K562 (cell line): ENCODE measurements around the gene VIT. TPM values are rescaled to one million over a fixed set of nuclear protein-coding genes. Genes with fewer than 3 reads are reported as not detected.

ENCODE experiments used
- ATAC-seq: fragments of 200-7000 bp; cut with Tn5 transposase; 3 replicates; pipeline ENCODE4 v1.9.1; 2020; ENCODE audit warnings: moderate library complexity
- BruUV-seq: library from RNA; stranded (reverse); fragments of 400-500 nt; replicated peaks from 2 replicates; lab custom pipeline; 2021; lab: Mats Ljungman, UMichigan
- CTCF ChIA-PET: fragments of 300-600 bp; formaldehyde crosslinking; extraction: SDS; loops from one replicate; lab custom pipeline; 2021; ENCODE audit warnings: low intra/inter-chr PET ratio; lab: Yijun Ruan, JAX
- POLR2A ChIA-PET: fragments of 300-600, 350-650 bp; sonication (Branson Sonifier 250); formaldehyde crosslinking; extraction: SDS; loops from one replicate; lab custom pipeline; 2021; ENCODE audit warnings: antibody characterized with exemption, inconsistent platforms; lab: Yijun Ruan, JAX
- DNase-seq, 4 experiments: peaks; one replicate each; pipeline versions ENCODE4 v3.0.0 to v3.0.0-alpha.2; 2011 to 2018; ENCODE audit warnings: low spot score in 3 of 4, mixed read lengths in 3 of 4; ENCODE audit errors: extremely low read depth in 1 of 4
- FAIRE-seq: peaks from 2 replicates; lab custom pipeline; 2011; peaks lifted over from hg19 to GRCh38; lab: Jason Lieb, UNC
- H2AFZ ChIP-seq: 2 replicates; pipeline ENCODE4 v1.6.0; 2011; ENCODE audit warnings: low read depth, low read length, control low read depth, inconsistent platforms
- H3K27ac ChIP-seq: fragments of 200-600 bp; 3 replicates; pipeline ENCODE4 v1.8.0; 2011; ENCODE audit warnings: low read depth, mild to moderate bottlenecking, control low read depth, inconsistent platforms, low read length, moderate library complexity, mixed read lengths; ENCODE audit errors: extremely low read depth
- H3K27me3 ChIP-seq, 2 experiments: fragments of 300-600 bp in 1 of 2; 2 replicates in 1 of 2; 3 replicates in 1 of 2; pipeline versions ENCODE4 v1.6.0 to v1.8.0; 2011; ENCODE audit warnings: inconsistent platforms in 2 of 2, low read length in 2 of 2, mild to moderate bottlenecking in 1 of 2, mixed read lengths in 1 of 2, moderate library complexity in 1 of 2; ENCODE audit not compliant: control insufficient read depth in 2 of 2, insufficient read depth in 2 of 2
- H3K36me3 ChIP-seq: fragments of 300-600 bp; 3 replicates; pipeline ENCODE4 v1.8.0; 2011; ENCODE audit warnings: mild to moderate bottlenecking, low read length, inconsistent platforms; ENCODE audit not compliant: control insufficient read depth, insufficient read depth
- H3K4me1 ChIP-seq, 2 experiments: fragments of 200-600 bp in 1 of 2; replicated peaks in 1 of 2; 2 replicates in 1 of 2; 3 replicates in 1 of 2; pipeline versions ENCODE4 v1.5.1 to v1.8.0; 2011; ENCODE audit warnings: inconsistent platforms in 2 of 2, low read length in 2 of 2, mild to moderate bottlenecking in 1 of 2, mixed read lengths in 1 of 2, moderate library complexity in 1 of 2; ENCODE audit not compliant: control insufficient read depth in 2 of 2, insufficient read depth in 2 of 2
- H3K4me2 ChIP-seq: 2 replicates; pipeline ENCODE4 v1.6.1; 2011; ENCODE audit warnings: low read length, control low read depth, inconsistent platforms, mixed read lengths; ENCODE audit not compliant: insufficient read depth
- H3K4me3 ChIP-seq: fragments of 200-600 bp; sonication (generic), shearing (Covaris generic); 2 replicates; pipeline ENCODE4 v1.5.1; 2016; ENCODE audit warnings: control low read depth, inconsistent platforms
- H3K79me2 ChIP-seq: fragments of 200-600 bp; 3 replicates; pipeline ENCODE4 v1.8.0; 2011; ENCODE audit warnings: low read length, inconsistent platforms; ENCODE audit not compliant: control insufficient read depth, insufficient read depth
- H3K9ac ChIP-seq, 2 experiments: 2 replicates each; pipeline versions ENCODE4 v1.6.0 to v1.6.1; 2011; ENCODE audit warnings: low read depth in 2 of 2, low read length in 2 of 2, control low read depth in 1 of 2, inconsistent platforms in 1 of 2, mild to moderate bottlenecking in 1 of 2, mixed read lengths in 1 of 2; ENCODE audit not compliant: insufficient read depth in 1 of 2
- H3K9me1 ChIP-seq: one replicate; pipeline ENCODE4 v1.6.0; 2011; ENCODE audit warnings: inconsistent platforms, mild to moderate bottlenecking, low read length, moderate library complexity; ENCODE audit not compliant: control insufficient read depth, insufficient read depth
- H3K9me3 ChIP-seq: replicated peaks from 2 replicates; pipeline ENCODE4 v1.5.1; 2011; ENCODE audit warnings: low read depth, low read length, inconsistent platforms; ENCODE audit not compliant: control insufficient read depth, insufficient read depth
- H4K20me1 ChIP-seq: replicated peaks from 2 replicates; pipeline ENCODE4 v1.6.1; 2011; ENCODE audit warnings: low read length, inconsistent platforms, mixed read lengths; ENCODE audit not compliant: control insufficient read depth, insufficient read depth
- DPF2 ChIP-seq: fragments of 450-650 bp; IDR thresholded peaks from 2 replicates; pipeline ENCODE4 v1.6.1; 2016
- FIP1L1 ChIP-seq: fragments of 200-400 bp; formaldehyde crosslinking; IDR thresholded peaks from 2 replicates; pipeline ENCODE4 v1.6.1; 2018; ENCODE audit warnings: mild to moderate bottlenecking, low read depth, low read length; ENCODE audit not compliant: poor library complexity, severe bottlenecking
- FOXM1 ChIP-seq, 2 experiments: fragments of 450-650 bp in 1 of 2; sonication (generic) in 1 of 2; formaldehyde crosslinking in 1 of 2; IDR thresholded peaks; 2 replicates each; pipeline versions ENCODE4 v1.6.1 to v1.9.0; 2017 to 2022; ENCODE audit warnings: low read depth in 2 of 2, mild to moderate bottlenecking in 2 of 2, missing genetic modification reagents in 1 of 2, moderate library complexity in 1 of 2
- SFPQ ChIP-seq: fragments of 200-400 bp; formaldehyde crosslinking; IDR thresholded peaks from 2 replicates; pipeline ENCODE4 v1.6.1; 2017; ENCODE audit warnings: mild to moderate bottlenecking, low read depth, low read length, moderate library complexity
- ZNF197 ChIP-seq: fragments of 200-800 bp; sonication (Bioruptor generic); IDR thresholded peaks from 2 replicates; pipeline ENCODE4 v1.6.1; 2016; ENCODE audit warnings: low read depth, missing genetic modification characterization, missing compliant biosample characterization
- ZNF24 ChIP-seq: fragments of 450-650 bp; IDR thresholded peaks from 2 replicates; pipeline ENCODE4 v1.6.1; 2016
- WGBS: fragments of 100-300 bp; shearing (Covaris generic); methylation state at CpG from one replicate; pipeline ENCODE4 v1.1.6; 2016; ENCODE audit warnings: low coverage, mixed read lengths; ENCODE audit not compliant: insufficient coverage; ENCODE audit errors: missing lambda C conversion rate; 5-methylcytosine and 5-hydroxymethylcytosine counted together
- in situ Hi-C: fragments of 300-500 bp; cut with MboI; formaldehyde crosslinking; loops from 4 replicates; pipeline ENCODE4 v1.15.0; 2018; ENCODE audit warnings: inconsistent platforms, mixed read lengths
- intact Hi-C: fragments of 100-400 bp; cut with micrococcal nuclease; formaldehyde crosslinking; loops from 2 replicates; pipeline ENCODE4 v1.14.2; 2022
- polyA plus RNA-seq, 8 experiments: library from polyadenylated mRNA; depleted of rRNA in 4 of 8; stranded (reverse) in 5 of 8; unstranded in 3 of 8; fragments of >200 nt; fragmentation: Nextera tagmentation in 2 of 8; fragmentation: Illumina TruSeq in 1 of 8; extraction: Ambion mirVana in 2 of 8; extraction: Trizol in 1 of 8; gene quantifications; 2 replicates each; pipeline versions ENCODE4 v1.2.1 to v1.2.3, GENCODE V29; 2011 to 2014; ENCODE audit warnings: inconsistent platforms in 1 of 8, missing spikeins in 1 of 8
- total RNA-seq, 7 experiments: library from RNA; depleted of rRNA in 6 of 7; stranded (reverse); fragments of >200 nt in 6 of 7; fragmentation: Illumina TruSeq in 2 of 7; extraction: Trizol in 2 of 7; gene quantifications; 2 replicates each; pipeline versions ENCODE4 v1.2.1 to v1.2.3, GENCODE V29; 2011 to 2021; ENCODE audit warnings: low replicate concordance in 1 of 7
- TF ChIP-seq, protein P1 (sequence below), 2 experiments: IDR thresholded peaks in 1 of 2; conservative IDR thresholded peaks in 1 of 2; 2 replicates each; pipeline ENCODE4 v1.6.1; 2016; ENCODE audit warnings: low read depth in 2 of 2, mild to moderate bottlenecking in 1 of 2, missing compliant biosample characterization in 1 of 2, missing genetic modification characterization in 1 of 2, moderate library complexity in 1 of 2
- TF ChIP-seq, protein P2 (sequence below): fragments of 250-450 bp; sonication (Bioruptor Pico); IDR thresholded peaks from 2 replicates; pipeline ENCODE4 v1.6.1; 2021; ENCODE audit warnings: mild to moderate bottlenecking
- TF ChIP-seq, protein P3 (sequence below), 2 experiments: fragments of 450-650 bp; IDR thresholded peaks; 2 replicates each; pipeline ENCODE4 v1.6.1; 2016
- TF ChIP-seq, protein P4 (sequence below): fragments of 450-650 bp; formaldehyde crosslinking; IDR thresholded peaks from 2 replicates; pipeline ENCODE4 v1.4.0; 2022; ENCODE audit warnings: missing genetic modification characterization

The VIT gene
- total and polyA plus RNA-seq, 9 of the 15 experiments (the other 6 are each of a cell fraction or from before 2014, with no cell fraction given), result not detected

GRCh38 chr2:36798724-36799123 lies 102.2 kb downstream of the VIT start:
- FAIRE-seq (no peak), ATAC-seq (no peak), DNase-seq (no peak)
- no peaks in the 10 kb centered on the region for H3K79me2 ChIP-seq
- in situ Hi-C loops (loop anchor here (25.0 kb wide), 1 partner anchor 1089 kb away; no protein-coding TSS in a partner anchor), intact Hi-C loops (no loop called here)
- no peaks in the 10 kb centered on the region for H3K36me3 ChIP-seq
- H3K4me1 ChIP-seq, result no peaks in the 10 kb centered on the region; a peak in 1 of 5 replicates
- BruUV-seq, result no TSS peak
- H3K4me3 ChIP-seq, result no peak overlapping the region
- no peaks in the 10 kb centered on the region for H3K9me1 ChIP-seq
- WGBS, result 6% methylated on average over 3 of the region's 3 CpGs
- H3K27me3 ChIP-seq, result peaks cover 24 to 25% of the 10 kb centered on the region in 2 experiments; a peak in 4 of 5 replicates
- H3K9ac ChIP-seq, result no peak overlapping the region
- no peak overlapping the region for H3K27ac ChIP-seq
- no peak overlapping the region for H3K4me2 ChIP-seq
- no peak overlapping the region for H2AFZ ChIP-seq
- TF ChIP-seq, protein P1, sequence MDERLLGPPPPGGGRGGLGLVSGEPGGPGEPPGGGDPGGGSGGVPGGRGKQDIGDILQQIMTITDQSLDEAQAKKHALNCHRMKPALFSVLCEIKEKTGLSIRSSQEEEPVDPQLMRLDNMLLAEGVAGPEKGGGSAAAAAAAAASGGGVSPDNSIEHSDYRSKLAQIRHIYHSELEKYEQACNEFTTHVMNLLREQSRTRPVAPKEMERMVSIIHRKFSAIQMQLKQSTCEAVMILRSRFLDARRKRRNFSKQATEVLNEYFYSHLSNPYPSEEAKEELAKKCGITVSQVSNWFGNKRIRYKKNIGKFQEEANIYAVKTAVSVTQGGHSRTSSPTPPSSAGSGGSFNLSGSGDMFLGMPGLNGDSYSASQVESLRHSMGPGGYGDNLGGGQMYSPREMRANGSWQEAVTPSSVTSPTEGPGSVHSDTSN (CRISPR knock-in tag; IDR thresholded peaks at IDR 0.05; ENCODE audit: low read depth), result no peak
- TF ChIP-seq, protein P1 (tag; conservative IDR thresholded peaks at IDR 0.05; ENCODE audit: low read depth), result no peak
- no peak for TF ChIP-seq DPF2
- no peak for TF ChIP-seq ZNF24
- TF ChIP-seq ZNF197, result no peak
- TF ChIP-seq, protein P2, sequence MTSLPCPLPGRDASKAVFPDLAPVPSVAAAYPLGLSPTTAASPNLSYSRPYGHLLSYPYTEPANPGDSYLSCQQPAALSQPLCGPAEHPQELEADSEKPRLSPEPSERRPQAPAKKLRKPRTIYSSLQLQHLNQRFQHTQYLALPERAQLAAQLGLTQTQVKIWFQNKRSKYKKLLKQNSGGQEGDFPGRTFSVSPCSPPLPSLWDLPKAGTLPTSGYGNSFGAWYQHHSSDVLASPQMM (CRISPR knock-in tag), result no peak
- TF ChIP-seq, protein P3, sequence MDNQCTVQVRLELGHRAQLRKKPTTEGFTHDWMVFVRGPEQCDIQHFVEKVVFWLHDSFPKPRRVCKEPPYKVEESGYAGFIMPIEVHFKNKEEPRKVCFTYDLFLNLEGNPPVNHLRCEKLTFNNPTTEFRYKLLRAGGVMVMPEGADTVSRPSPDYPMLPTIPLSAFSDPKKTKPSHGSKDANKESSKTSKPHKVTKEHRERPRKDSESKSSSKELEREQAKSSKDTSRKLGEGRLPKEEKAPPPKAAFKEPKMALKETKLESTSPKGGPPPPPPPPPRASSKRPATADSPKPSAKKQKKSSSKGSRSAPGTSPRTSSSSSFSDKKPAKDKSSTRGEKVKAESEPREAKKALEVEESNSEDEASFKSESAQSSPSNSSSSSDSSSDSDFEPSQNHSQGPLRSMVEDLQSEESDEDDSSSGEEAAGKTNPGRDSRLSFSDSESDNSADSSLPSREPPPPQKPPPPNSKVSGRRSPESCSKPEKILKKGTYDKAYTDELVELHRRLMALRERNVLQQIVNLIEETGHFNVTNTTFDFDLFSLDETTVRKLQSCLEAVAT (IDR thresholded peaks at IDR 0.05), result no peak
- TF ChIP-seq, protein P4, sequence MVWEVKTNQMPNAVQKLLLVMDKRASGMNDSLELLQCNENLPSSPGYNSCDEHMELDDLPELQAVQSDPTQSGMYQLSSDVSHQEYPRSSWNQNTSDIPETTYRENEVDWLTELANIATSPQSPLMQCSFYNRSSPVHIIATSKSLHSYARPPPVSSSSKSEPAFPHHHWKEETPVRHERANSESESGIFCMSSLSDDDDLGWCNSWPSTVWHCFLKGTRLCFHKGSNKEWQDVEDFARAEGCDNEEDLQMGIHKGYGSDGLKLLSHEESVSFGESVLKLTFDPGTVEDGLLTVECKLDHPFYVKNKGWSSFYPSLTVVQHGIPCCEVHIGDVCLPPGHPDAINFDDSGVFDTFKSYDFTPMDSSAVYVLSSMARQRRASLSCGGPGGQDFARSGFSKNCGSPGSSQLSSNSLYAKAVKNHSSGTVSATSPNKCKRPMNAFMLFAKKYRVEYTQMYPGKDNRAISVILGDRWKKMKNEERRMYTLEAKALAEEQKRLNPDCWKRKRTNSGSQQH (CRISPR knock-in tag), result no peak
- TF ChIP-seq SFPQ, result no peak
- no peak for TF ChIP-seq FIP1L1
- TF ChIP-seq FOXM1 (IDR thresholded peaks at IDR 0.05; ENCODE audit: low read depth), result no peak
- TF ChIP-seq FOXM1 (CRISPR knock-in tag; IDR thresholded peaks at IDR 0.05; ENCODE audit: low read depth), result no peak
- POLR2A ChIA-PET, result interaction anchor here (1.5 kb wide), 1 partner anchor 12 kb away, joined by 3 read pairs; no protein-coding TSS in a partner anchor
- H4K20me1 ChIP-seq, result no peaks in the 10 kb centered on the region
- H3K9me3 ChIP-seq, result no peaks in the 10 kb centered on the region
- CTCF ChIA-PET, result no interaction called here
